Measurements from ENCODE around the gene MFSD8.
"Not testable (repeated sequence)": the region's sequence is repeated elsewhere in the genome, so short reads cannot be mapped to it uniquely, and the experiment has no call there.

Gene MFSD8

GRCh38 chr4:127965803-127966175, 816 bp upstream of the MFSD8 start:
- peak; percentile 79 to 81 for DNase-seq
- peak overlapping the region; percentile 75 to 79 for H3K4me3 Mint-ChIP-seq
- peak overlapping the region; percentile 90 to 91 for H3K27ac Mint-ChIP-seq
- no peaks in the 10 kb centered on the region for H3K9me3 Mint-ChIP-seq
- ATAC-seq = peak; percentile 65
- peaks cover 38% of the 10 kb centered on the region for H3K4me1 Mint-ChIP-seq
- no peaks in the 10 kb centered on the region for H3K27me3 Mint-ChIP-seq

- peak overlapping the region; percentile 75 to 79 for H3K4me3 Mint-ChIP-seq
- H3K9me3 Mint-ChIP-seq, H3K27me3 Mint-ChIP-seq, DNase-seq: not testable (repeated sequence)
- peaks cover 38% of the 10 kb centered on the region for H3K4me1 Mint-ChIP-seq
- peak overlapping the region; percentile 90 to 91 for H3K27ac Mint-ChIP-seq
- peak; percentile 11 for ATAC-seq
These were observed 429 bp downstream of the MFSD8 start for GRCh38 chr4:127964426-127965061.

DNA sequence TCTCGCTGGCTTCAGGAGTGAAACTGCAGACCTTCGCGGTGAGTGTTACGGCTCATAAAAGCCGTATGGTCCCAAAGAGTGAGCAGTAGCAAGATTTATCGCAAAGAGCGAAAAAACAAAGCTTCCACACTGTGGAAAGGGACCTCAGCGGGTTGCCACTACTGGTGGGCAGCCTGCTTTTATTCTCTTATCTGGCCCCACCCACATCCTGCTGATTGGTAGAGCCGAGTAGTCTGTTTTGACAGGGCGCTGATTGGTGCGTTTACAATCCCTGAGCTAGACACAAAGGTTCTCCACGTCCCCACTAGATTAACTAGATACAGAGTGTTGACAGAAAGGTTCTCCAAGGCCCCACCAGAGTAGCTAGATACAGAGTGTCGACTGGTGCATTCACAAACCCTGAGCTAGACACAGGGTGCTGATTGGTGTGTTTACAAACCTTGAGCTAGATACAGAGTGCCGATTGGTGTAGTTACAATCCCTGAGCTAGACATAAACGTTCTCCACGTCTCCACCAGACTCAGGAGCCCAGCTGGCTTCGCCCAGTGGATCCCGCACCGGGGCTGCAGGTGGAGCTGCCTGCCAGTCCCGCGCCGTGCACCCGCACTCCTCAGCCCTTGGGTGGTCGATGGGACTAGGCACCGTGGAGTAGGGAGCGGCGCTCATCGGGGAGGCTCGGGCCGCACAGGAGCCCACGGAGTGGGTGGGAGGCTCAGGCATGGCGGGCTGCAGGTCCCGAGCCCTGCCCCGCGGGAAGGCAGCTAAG, 1.2 kb downstream of the MFSD8 start:
- peak; percentile 15 to 16 for DNase-seq

DNA sequence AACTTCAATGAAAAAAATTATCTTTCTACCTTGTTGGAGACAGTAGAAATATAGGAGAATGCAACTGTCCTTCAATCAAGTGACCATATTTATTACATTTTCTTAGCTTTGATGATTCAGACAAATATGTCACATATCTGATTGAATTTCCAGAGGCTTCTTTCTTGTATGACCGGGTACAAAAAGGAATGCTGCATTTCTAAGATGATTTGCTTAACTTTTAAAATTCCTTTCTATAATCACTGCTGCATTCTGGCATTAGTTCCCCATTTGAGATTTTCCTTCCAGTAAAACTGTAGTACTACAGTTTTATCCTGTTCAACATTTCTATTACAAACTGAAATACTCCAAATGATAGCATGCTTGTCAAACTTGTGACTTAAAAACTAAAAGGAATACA, 5.2 kb downstream of the MFSD8 start:
- H3K27me3 Mint-ChIP-seq = no peaks in the 10 kb centered on the region
- peaks cover 28% of the 10 kb centered on the region for H3K4me1 Mint-ChIP-seq
- H3K4me3 Mint-ChIP-seq = no peak overlapping the region
- no peak overlapping the region for H3K27ac Mint-ChIP-seq
- DNase-seq = no peak
- ATAC-seq = no peak
- H3K9me3 Mint-ChIP-seq = no peaks in the 10 kb centered on the region

More for the DNA sequence above, 1.2 kb downstream of the MFSD8 start:
- not testable (repeated sequence) for H3K9me3 Mint-ChIP-seq, ATAC-seq, H3K27me3 Mint-ChIP-seq
- Mint-ChIP-seq H3K4me3 (peak overlapping the region; percentile 75 to 76), H3K4me1 (peaks cover 37% of the 10 kb centered on the region), H3K27ac (peak overlapping the region in 1 of 2 donors; percentile 63)

DNA sequence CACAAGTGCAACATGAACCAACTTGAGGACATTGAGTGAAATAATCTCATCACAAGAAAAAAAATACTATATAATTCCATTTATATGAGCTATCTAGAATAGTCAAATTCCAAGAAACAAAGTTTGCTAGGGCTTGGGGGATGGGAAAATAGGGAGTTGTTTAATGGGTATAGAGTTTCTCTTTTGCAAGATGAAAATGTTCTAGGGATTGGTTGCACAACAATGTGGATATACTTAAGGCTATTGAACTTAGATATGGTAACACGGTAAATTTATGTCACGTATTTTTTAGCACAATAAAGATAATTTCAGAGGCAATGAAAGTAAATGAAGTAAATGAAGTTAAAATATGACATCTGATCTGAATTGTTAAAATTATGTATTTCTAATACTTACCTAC, 7.9 kb downstream of the MFSD8 start:
- H3K9me3 Mint-ChIP-seq = no peaks in the 10 kb centered on the region
- ATAC-seq (no peak), DNase-seq (no peak)
- H3K27me3 Mint-ChIP-seq = no peaks in the 10 kb centered on the region
- H3K4me3 Mint-ChIP-seq = no peak overlapping the region
- no peak overlapping the region for H3K27ac Mint-ChIP-seq
- peaks cover 10% of the 10 kb centered on the region for H3K4me1 Mint-ChIP-seq

- H3K27ac Mint-ChIP-seq = peak overlapping the region in 1 of 2 donors; percentile 24
- no peak for DNase-seq
- ATAC-seq = no peak
- H3K4me3 Mint-ChIP-seq = no peak overlapping the region
- no peaks in the 10 kb centered on the region for H3K27me3 Mint-ChIP-seq
- H3K4me1 Mint-ChIP-seq = no peaks in the 10 kb centered on the region
- no peaks in the 10 kb centered on the region for H3K9me3 Mint-ChIP-seq
These were observed 28.0 kb downstream of the MFSD8 start for GRCh38 chr4:127936974-127937373.

GRCh38 chr4:127931836-127932235, 33.1 kb downstream of the MFSD8 start:
- H3K27me3 Mint-ChIP-seq, DNase-seq, H3K9me3 Mint-ChIP-seq, H3K4me1 Mint-ChIP-seq, ATAC-seq, H3K27ac Mint-ChIP-seq, H3K4me3 Mint-ChIP-seq: not testable (repeated sequence)

GRCh38 chr4:127930175-127930574, 34.8 kb downstream of the MFSD8 start:
- ATAC-seq (no peak), DNase-seq (no peak)
- no peak overlapping the region for H3K27ac Mint-ChIP-seq
- H3K4me1 Mint-ChIP-seq = no peaks in the 10 kb centered on the region
- H3K9me3 Mint-ChIP-seq = no peaks in the 10 kb centered on the region
- no peak overlapping the region for H3K4me3 Mint-ChIP-seq
- no peaks in the 10 kb centered on the region for H3K27me3 Mint-ChIP-seq

DNA sequence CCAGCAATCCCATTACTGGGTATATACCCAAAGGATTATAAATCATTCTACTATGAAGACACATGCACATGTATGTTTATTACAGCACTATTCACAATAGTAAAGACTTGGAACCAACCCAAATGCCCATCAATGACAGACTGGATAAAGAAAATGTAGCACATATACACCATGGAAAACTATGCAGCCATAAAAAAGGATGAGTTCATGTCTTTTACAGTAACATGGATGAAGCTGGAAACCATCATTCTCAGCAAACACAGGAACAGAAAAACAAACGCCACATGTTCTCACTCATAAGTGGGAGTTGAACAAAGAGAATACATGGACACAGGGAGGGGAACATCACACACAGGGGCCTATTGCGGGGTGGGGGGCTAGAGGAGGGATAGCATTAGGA, 39.3 kb downstream of the MFSD8 start:
- not testable (repeated sequence) for H3K27ac Mint-ChIP-seq, DNase-seq, ATAC-seq

GRCh38 chr4:127922226-127922625, 42.7 kb downstream of the MFSD8 start:
- H3K4me3 Mint-ChIP-seq = no peak overlapping the region
- H3K9me3 Mint-ChIP-seq = no peaks in the 10 kb centered on the region
- ATAC-seq (no peak), DNase-seq (no peak)
- H3K4me1 Mint-ChIP-seq = no peaks in the 10 kb centered on the region
- no peak overlapping the region for H3K27ac Mint-ChIP-seq
- no peaks in the 10 kb centered on the region for H3K27me3 Mint-ChIP-seq

More for the DNA sequence above, 39.3 kb downstream of the MFSD8 start:
- not testable (repeated sequence) for H3K4me3 Mint-ChIP-seq, H3K27me3 Mint-ChIP-seq, H3K9me3 Mint-ChIP-seq, H3K4me1 Mint-ChIP-seq

DNA sequence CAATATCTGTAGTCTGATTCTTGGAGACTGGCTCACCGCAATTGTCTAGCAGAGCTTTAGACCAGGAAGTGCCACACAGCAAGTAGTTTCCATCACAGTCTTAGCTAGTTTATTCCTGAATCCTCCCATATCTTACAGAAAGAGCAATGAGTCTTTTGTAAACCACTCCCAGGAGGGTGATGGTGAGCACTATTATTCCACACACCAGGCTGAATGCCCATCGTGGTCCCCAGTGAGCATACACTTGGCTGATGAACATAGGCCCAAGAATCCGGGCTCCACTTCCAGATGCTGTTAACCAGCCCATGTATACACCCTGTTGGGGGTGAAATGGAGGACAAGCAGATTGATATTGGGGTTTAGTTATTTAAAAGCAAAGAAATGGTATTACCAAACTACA, 44.5 kb downstream of the MFSD8 start:
- no peak overlapping the region for H3K4me3 Mint-ChIP-seq
- DNase-seq (no peak), ATAC-seq (no peak)
- no peak overlapping the region for H3K27ac Mint-ChIP-seq
- H3K4me1 Mint-ChIP-seq = no peaks in the 10 kb centered on the region
- no peaks in the 10 kb centered on the region for H3K9me3 Mint-ChIP-seq
- H3K27me3 Mint-ChIP-seq = no peaks in the 10 kb centered on the region

- no peak for ATAC-seq
- Mint-ChIP-seq H3K9me3 (no peaks in the 10 kb centered on the region), H3K27ac (no peak overlapping the region), H3K27me3 (no peaks in the 10 kb centered on the region), H3K4me3 (no peak overlapping the region), H3K4me1 (no peaks in the 10 kb centered on the region)
- no peak for DNase-seq
These were observed 47.8 kb downstream of the MFSD8 start for GRCh38 chr4:127917151-127917550.

DNA sequence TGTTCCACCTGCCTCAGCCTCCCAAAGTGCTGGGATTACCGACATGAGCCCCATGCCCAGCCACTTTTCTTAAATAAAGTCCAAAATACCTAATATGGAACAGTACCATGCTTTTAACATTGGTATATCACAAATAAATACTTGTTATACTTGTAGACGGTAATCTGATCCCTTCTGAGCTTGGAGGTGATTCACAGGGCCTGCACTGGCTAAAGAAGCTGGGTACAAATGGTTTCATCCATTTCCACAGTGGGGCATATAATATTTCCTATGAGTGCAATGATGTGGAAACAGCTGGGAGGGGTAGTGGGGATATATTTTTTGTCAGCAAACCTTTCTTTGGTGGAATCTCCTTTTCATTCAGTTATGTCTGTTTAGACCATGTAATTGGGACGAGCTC, 48.5 kb downstream of the MFSD8 start:
- H3K4me1 Mint-ChIP-seq = no peaks in the 10 kb centered on the region
- ATAC-seq (no peak), DNase-seq (no peak)
- H3K9me3 Mint-ChIP-seq = no peaks in the 10 kb centered on the region
- no peak overlapping the region for H3K27ac Mint-ChIP-seq
- H3K27me3 Mint-ChIP-seq = no peaks in the 10 kb centered on the region
- no peak overlapping the region for H3K4me3 Mint-ChIP-seq

- Mint-ChIP-seq H3K27me3 (no peaks in the 10 kb centered on the region), H3K4me1 (no peaks in the 10 kb centered on the region), H3K27ac (no peak overlapping the region), H3K4me3 (no peak overlapping the region), H3K9me3 (peaks cover 0 to 10% of the 10 kb centered on the region in 2 donors)
- DNase-seq (no peak), ATAC-seq (no peak)
These were observed 59.9 kb downstream of the MFSD8 start for GRCh38 chr4:127905029-127905428.

DNA sequence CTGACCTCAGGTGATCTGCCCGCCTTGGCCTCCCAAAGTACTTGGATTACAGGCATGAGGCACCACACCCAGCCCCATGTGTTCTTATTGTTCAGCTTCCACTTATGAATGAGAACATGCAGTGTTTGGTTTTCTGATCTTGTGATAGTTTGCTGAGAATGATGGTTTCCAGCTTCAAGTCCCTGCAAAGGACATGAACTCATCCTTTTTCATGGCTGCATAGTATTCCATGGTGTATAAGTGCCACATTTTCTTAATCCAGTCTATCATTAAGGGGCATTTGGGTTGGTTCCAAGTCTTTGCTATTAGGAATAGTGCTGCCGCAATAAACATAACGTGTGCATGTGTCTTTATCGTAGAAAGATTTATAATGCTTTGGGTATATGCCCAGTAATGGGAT, 65.3 kb downstream of the MFSD8 start:
- H3K27ac Mint-ChIP-seq, H3K9me3 Mint-ChIP-seq, H3K4me1 Mint-ChIP-seq, DNase-seq, H3K4me3 Mint-ChIP-seq, H3K27me3 Mint-ChIP-seq, ATAC-seq: not testable (repeated sequence)

DNA sequence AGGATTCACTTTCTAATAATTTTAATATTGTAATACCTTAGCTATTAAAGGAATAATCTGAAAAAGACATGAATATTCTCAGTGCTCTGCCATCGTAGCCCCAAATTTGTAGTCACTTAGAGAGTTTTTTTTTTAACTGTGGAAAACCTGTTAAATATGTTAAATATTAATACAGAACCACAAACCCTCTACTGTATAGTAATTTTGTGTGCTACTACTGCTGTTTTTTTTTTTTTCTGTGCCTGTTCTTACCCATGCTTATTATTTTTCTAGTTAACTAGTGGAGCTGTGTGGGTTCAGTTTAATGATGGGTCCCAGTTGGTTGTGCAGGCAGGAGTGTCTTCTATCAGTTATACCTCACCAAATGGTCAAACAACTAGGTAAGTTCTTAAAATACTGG, 68.4 kb downstream of the MFSD8 start:
- DNase-seq (no peak), ATAC-seq (no peak)
- Mint-ChIP-seq H3K4me3 (no peak overlapping the region), H3K9me3 (no peaks in the 10 kb centered on the region), H3K27me3 (no peaks in the 10 kb centered on the region), H3K27ac (no peak overlapping the region), H3K4me1 (no peaks in the 10 kb centered on the region)
